ENCODE data around the gene KCTD20.

Gene KCTD20

GRCh38 chr6:36499918-36500317 is 57.1 kb downstream of the KCTD20 start:
- DNase-seq = no peak

GRCh38 chr6:36501686-36502085 is 58.9 kb downstream of the KCTD20 start:
- no peak for DNase-seq

- no peak for DNase-seq
Measured at GRCh38 chr6:36504181-36504580, 61.4 kb downstream of the KCTD20 start.

- no peak for DNase-seq
Measured at GRCh38 chr6:36504982-36505381, 62.2 kb downstream of the KCTD20 start.

- no peak for DNase-seq
Measured at GRCh38 chr6:36505744-36506534, 63.1 kb downstream of the KCTD20 start.

GRCh38 chr6:36506611-36507010 is 63.8 kb downstream of the KCTD20 start:
- no peak for DNase-seq

- no peak for DNase-seq
Measured at GRCh38 chr6:36508532-36508931, 65.7 kb downstream of the KCTD20 start.

GRCh38 chr6:36510365-36510764 is 67.6 kb downstream of the KCTD20 start:
- no peak for DNase-seq

- DNase-seq = no peak
Measured at GRCh38 chr6:36514554-36515456, 72.0 kb downstream of the KCTD20 start.

GRCh38 chr6:36515844-36516243 is 73.0 kb downstream of the KCTD20 start:
- DNase-seq = no peak

GRCh38 chr6:36516559-36516958 is 73.8 kb downstream of the KCTD20 start:
- DNase-seq = no peak

- no peak for DNase-seq
Measured at GRCh38 chr6:36516988-36517387, 74.2 kb downstream of the KCTD20 start.

GRCh38 chr6:36517408-36517807 is 74.6 kb downstream of the KCTD20 start:
- DNase-seq = no peak

GRCh38 chr6:36519352-36519751 is 76.6 kb downstream of the KCTD20 start:
- no peak for DNase-seq

GRCh38 chr6:36523451-36523850 is 80.7 kb downstream of the KCTD20 start:
- no peak for DNase-seq

GRCh38 chr6:36523936-36524499 is 81.2 kb downstream of the KCTD20 start:
- no peak for DNase-seq

GRCh38 chr6:36524871-36525270 is 82.1 kb downstream of the KCTD20 start:
- DNase-seq = no peak

GRCh38 chr6:36525346-36525745 is 82.5 kb downstream of the KCTD20 start:
- DNase-seq = no peak

- DNase-seq = no peak
Measured at GRCh38 chr6:36526066-36526465, 83.3 kb downstream of the KCTD20 start.

GRCh38 chr6:36533321-36533720 is 90.5 kb downstream of the KCTD20 start:
- DNase-seq = no peak

GRCh38 chr6:36536873-36537547 is 94.2 kb downstream of the KCTD20 start:
- DNase-seq = no peak

- DNase-seq = no peak
Measured at GRCh38 chr6:36539814-36540568, 97.2 kb downstream of the KCTD20 start.

All from T1000 (cell line).